Fibroblast of skin of scalp (primary cell): ENCODE data around the gene SUSD1.

Experiments
- DNase-seq: peaks from one replicate; pipeline ENCODE4 v3.0.0-alpha.2; 2013

The SUSD1 gene

GRCh38 chr9:112037281-112038016 is 137.6 kb downstream of the SUSD1 start:
- peak; percentile 98 for DNase-seq

GRCh38 chr9:112035166-112035826 is 139.8 kb downstream of the SUSD1 start:
- no peak for DNase-seq

- DNase-seq = peak; percentile 70
These were observed 140.9 kb downstream of the SUSD1 start for GRCh38 chr9:112034216-112034611.

GRCh38 chr9:112033237-112034215 is 141.6 kb downstream of the SUSD1 start:
- DNase-seq = no peak

- peak; percentile 82 for DNase-seq
These were observed 142.4 kb downstream of the SUSD1 start for GRCh38 chr9:112032743-112033142.

GRCh38 chr9:112032009-112032408 is 143.1 kb downstream of the SUSD1 start:
- DNase-seq = no peak

- no peak for DNase-seq
These were observed 143.7 kb downstream of the SUSD1 start for GRCh38 chr9:112031400-112031799.

- DNase-seq = peak; percentile 50
These were observed 145.1 kb downstream of the SUSD1 start for GRCh38 chr9:112029921-112030444.

GRCh38 chr9:112028242-112029221 is 146.6 kb downstream of the SUSD1 start:
- no peak for DNase-seq

- no peak for DNase-seq
These were observed 149.2 kb downstream of the SUSD1 start for GRCh38 chr9:112025850-112026249.

GRCh38 chr9:112021742-112022141 is 153.4 kb downstream of the SUSD1 start:
- DNase-seq = no peak

GRCh38 chr9:112020680-112021596 is 154.2 kb downstream of the SUSD1 start:
- DNase-seq = no peak

GRCh38 chr9:112017878-112018277 is 157.2 kb downstream of the SUSD1 start:
- no peak for DNase-seq

- DNase-seq = no peak
These were observed 159.4 kb downstream of the SUSD1 start for GRCh38 chr9:112015736-112016135.

GRCh38 chr9:112015149-112015548 is 159.9 kb downstream of the SUSD1 start:
- DNase-seq = no peak

GRCh38 chr9:112013266-112013665 is 161.8 kb downstream of the SUSD1 start:
- no peak for DNase-seq

GRCh38 chr9:112012026-112012902 is 162.8 kb downstream of the SUSD1 start:
- peak; percentile 92 for DNase-seq

GRCh38 chr9:112011051-112011620 is 164.0 kb downstream of the SUSD1 start:
- DNase-seq = no peak

- DNase-seq = no peak
These were observed 164.6 kb downstream of the SUSD1 start for GRCh38 chr9:112010537-112010936.
